ENCODE results near the gene ZNF674.
"Not testable (repeated sequence)": the region's sequence is repeated elsewhere in the genome, so short reads cannot be mapped to it uniquely, and the experiment has no call there.

ZNF674 gene

GRCh38 chrX:46460801-46461659 is 84.2 kb downstream of the ZNF674 start:
- not testable (repeated sequence) for DNase-seq

- no peak for DNase-seq
Observed at GRCh38 chrX:46459603-46460002, 85.6 kb downstream of the ZNF674 start.

- DNase-seq = no peak
Observed at GRCh38 chrX:46456125-46456922, 88.9 kb downstream of the ZNF674 start.
